NCI-H1417 (cell line): ENCODE data around the gene USP44.

Source experiments
- DNase-seq, 3 experiments: peaks; one replicate each; lab custom pipeline; 2025; lab: John Stamatoyannopoulos, UW

USP44 gene

GRCh38 chr12:95548056-95548538 lies 3.2 kb downstream of the USP44 start:
- DNase-seq = peak; percentile 56 to 72 (median 65)

- DNase-seq = no peak
Measured at GRCh38 chr12:95547522-95548055, 3.7 kb downstream of the USP44 start.

- DNase-seq = peak in 1 of 3 experiments; percentile 61
Measured at GRCh38 chr12:95546491-95546813, 4.8 kb downstream of the USP44 start.

GRCh38 chr12:95545731-95546490 lies 5.4 kb downstream of the USP44 start:
- peak; percentile 60 to 98 (median 88) for DNase-seq

- DNase-seq = no peak
Measured at GRCh38 chr12:95545303-95545702, 6.0 kb downstream of the USP44 start.

GRCh38 chr12:95544756-95545155 lies 6.5 kb downstream of the USP44 start:
- DNase-seq = no peak

- no peak for DNase-seq
Measured at GRCh38 chr12:95543305-95543704, 8.0 kb downstream of the USP44 start.

- DNase-seq = no peak
Measured at GRCh38 chr12:95541436-95541835, 9.8 kb downstream of the USP44 start.

- DNase-seq = no peak
Measured at GRCh38 chr12:95538656-95539055, 12.6 kb downstream of the USP44 start.

- no peak for DNase-seq
Measured at GRCh38 chr12:95538006-95538405, 13.3 kb downstream of the USP44 start.

GRCh38 chr12:95533985-95534384 lies 17.3 kb downstream of the USP44 start:
- no peak for DNase-seq

GRCh38 chr12:95532851-95533250 lies 18.4 kb downstream of the USP44 start:
- DNase-seq = no peak

GRCh38 chr12:95529693-95530225 lies 21.5 kb downstream of the USP44 start:
- no peak for DNase-seq

- no peak for DNase-seq
Measured at GRCh38 chr12:95528431-95528830, 22.8 kb downstream of the USP44 start.

- DNase-seq = no peak
Measured at GRCh38 chr12:95522692-95523091, 28.6 kb downstream of the USP44 start.

- no peak for DNase-seq
Measured at GRCh38 chr12:95520816-95521215, 30.5 kb downstream of the USP44 start.

- DNase-seq = no peak
Measured at GRCh38 chr12:95518944-95519343, 32.3 kb downstream of the USP44 start.

- no peak for DNase-seq
Measured at GRCh38 chr12:95517246-95517645, 34.0 kb downstream of the USP44 start.

- no peak for DNase-seq
Measured at GRCh38 chr12:95516757-95517156, 34.5 kb downstream of the USP44 start.

GRCh38 chr12:95515197-95515596 lies 36.1 kb downstream of the USP44 start:
- DNase-seq = no peak

- no peak for DNase-seq
Measured at GRCh38 chr12:95513599-95513998, 37.7 kb downstream of the USP44 start.

GRCh38 chr12:95511977-95512376 lies 39.3 kb downstream of the USP44 start:
- no peak for DNase-seq

GRCh38 chr12:95509300-95509699 lies 42.0 kb downstream of the USP44 start:
- no peak for DNase-seq
